Cerebellar nuclear complex (tissue), 1 donor: Measurements from ENCODE around the gene ISL2.
A peak's percentile ranks its signal among the peaks of the same experiment; 100 is the strongest.

Source experiments
- DNase-seq, 2 experiments: peaks; one replicate each; lab custom pipeline; 2025; lab: John Stamatoyannopoulos, UW

The ISL2 gene

GRCh38 chr15:76327191-76328105 lies 9.1 kb upstream of the ISL2 start:
- DNase-seq, result peak in 1 of 2 experiments; percentile 15

GRCh38 chr15:76328106-76328696 lies 8.4 kb upstream of the ISL2 start:
- no peak for DNase-seq

GRCh38 chr15:76328958-76329357 lies 7.6 kb upstream of the ISL2 start:
- DNase-seq, result no peak

DNA sequence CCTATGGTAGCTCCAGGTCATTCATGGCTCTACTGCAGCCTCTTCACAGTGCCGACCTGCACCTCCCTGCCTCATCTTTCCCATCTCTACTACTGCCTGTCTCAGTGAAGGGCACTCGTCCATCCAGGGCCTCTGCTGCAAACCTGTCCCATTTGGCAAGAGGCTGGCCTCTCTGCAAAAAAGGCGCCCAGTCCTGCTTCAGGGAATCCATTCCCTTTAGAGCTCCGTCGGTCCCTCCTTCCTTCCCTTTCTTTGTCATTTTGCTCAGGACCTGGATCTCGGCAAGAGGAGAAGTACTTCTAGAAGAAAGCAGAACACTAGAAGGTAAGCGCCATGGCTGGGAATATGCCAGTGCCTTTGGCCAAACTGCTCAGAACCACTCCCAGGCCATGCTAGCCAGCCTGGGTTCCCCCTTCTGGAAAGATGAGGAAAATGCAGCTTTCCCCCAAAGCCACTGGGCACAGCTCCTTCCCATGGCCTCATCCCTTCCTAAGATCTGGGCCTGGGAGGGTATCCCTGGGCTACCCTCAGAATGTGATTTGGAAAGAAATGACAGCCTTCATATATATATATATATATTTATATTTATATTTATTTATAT lies 6.4 kb upstream of the ISL2 start:
- DNase-seq, result peak in 1 of 2 experiments; percentile 24

DNA sequence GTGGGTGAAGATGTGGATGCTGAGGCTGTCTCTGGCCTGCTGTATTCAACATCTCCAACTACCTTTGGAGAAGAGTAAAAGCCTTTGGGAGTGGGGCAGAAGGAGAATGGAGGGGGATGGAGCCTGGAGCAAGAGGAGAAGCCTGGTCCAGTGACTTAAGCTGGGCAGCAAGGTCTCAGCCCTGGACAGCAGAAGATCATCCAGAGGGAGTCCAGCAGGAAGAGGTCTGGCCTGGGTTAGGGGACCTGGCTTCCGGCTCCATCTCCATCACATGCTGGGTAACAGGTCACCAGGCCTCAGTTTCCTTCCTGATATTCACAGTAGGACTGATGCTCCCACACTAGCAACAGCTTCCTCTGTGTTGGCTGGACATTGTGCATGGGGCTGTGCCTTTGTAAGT lies 3.8 kb upstream of the ISL2 start:
- DNase-seq, result no peak

DNA sequence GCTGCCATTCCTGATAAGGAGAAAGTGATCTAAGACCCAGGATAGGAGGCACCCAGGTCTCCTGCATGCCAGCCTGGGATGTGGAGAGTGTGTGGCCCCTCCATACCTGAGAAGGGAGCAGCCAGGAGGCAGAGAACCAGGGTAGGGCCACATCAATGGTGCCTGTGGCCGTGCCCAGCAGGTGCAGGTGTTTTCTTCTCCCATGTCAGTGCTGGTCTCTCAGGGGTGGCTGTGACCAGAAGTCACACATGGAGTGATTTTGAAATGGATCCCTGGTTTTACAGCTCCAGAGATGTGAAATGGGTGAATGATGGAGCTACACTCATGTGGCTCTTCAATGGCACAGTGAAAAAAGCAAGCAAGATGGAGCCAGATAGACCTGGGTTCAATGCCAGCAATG lies 3.3 kb upstream of the ISL2 start:
- no peak for DNase-seq

DNA sequence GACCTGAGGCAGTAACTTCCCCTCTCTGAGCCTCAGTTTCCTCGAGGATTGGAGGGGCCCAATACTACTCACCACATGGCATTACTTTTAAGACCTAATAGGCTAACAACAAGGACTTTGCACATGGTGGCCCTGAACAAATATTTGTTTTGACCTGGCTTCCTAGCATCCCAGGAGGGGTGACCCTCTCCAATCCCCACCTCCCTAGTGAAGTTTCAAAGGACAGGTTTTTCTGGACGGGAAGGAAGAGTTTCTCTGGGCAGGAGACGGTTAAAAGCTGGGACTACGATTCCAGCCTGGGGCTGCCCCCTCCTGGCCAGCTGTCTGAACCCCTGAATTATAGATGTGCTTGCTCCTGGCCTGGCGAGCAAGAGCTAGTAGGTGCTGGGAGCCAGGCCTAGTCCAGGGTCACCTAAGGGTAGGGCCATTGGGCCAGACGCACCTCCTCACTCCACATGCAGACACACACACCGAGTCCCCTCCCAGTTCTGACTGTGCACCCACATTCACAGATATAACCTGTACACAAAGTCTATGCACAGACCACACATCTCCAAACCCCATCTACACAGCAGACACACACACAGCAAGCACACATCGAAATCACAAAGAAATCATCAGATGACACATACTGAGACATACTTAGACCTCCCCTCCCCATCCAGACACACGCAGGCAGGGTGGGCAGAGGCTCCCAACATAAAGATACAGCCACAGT lies 2.7 kb upstream of the ISL2 start:
- DNase-seq, result no peak

- no peak for DNase-seq
Measured at GRCh38 chr15:76334438-76335306, 1.9 kb upstream of the ISL2 start.

GRCh38 chr15:76335307-76336253 lies 993 bp upstream of the ISL2 start:
- DNase-seq, result no peak

DNA sequence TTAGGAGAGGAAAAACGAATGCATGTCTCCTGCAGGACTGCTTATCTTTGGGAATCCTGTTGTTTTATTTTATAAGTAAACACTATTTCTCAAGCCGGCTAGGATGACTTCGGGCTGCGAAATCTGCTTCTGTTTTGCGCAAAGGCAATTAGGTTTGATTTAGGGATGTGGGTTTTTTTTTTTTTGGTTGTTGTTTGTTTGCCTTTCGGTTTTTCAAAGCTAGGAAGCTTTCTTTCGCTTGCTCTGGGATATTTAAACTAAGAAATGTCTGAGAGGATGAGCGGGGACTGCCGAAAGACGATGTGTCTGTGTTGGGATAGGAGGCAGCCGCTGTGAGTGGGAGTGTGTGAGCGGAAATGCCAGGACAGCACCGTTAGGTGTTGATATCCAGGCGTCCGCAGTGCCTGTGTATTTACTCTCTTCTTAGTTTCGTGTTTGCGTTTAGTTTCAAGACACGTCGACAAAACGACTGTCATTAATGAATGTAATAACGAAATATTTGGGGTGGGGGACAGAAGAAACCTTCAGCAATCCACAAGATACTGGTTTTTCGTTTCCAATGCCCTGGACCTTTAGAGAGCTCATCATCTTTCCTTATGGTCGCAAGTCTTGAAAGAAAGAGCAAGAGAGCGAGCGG lies 604 bp downstream of the ISL2 start:
- DNase-seq, result no peak

- DNase-seq, result no peak
Measured at GRCh38 chr15:76337696-76338485, 1.3 kb downstream of the ISL2 start.

DNA sequence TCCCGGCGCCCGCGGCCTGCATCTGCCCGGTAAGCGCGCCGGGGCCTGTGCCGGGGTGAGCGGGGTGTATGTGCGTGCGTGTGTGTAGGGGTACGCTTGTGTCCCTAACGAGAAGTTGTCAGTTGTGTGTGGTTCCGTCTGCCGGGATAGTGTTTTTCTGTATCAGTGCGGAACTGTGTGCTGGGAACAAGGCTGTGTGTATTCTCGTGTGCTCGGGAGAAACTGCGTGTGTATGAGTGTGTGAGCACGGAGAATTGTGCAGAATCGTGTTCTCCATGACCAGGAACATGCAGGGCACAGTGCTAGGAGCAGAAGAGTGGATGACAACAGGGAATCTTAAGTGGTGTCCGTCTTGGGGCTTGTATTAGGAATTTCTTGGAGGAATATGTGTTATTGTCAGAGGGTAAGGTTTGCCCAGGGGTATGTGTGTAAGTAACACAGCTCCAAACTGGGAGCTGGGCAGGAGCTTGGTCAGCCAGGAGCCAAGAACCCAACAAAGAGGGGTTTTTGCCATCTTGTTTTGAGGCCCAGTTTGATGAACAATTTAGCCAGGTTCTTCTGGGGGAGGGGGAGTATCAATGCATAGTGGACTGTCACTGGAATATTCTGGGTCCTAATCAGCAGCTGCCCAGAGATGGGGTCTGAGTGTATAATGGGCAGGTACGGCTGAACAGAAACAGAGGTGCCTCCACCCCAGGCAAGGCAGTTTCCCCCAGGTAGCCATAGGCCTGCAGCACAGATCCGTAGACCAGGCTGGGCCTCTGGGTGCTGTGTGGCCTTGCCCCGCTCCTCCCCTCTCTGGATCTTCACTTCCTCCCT lies 2.1 kb downstream of the ISL2 start:
- no peak for DNase-seq

DNA sequence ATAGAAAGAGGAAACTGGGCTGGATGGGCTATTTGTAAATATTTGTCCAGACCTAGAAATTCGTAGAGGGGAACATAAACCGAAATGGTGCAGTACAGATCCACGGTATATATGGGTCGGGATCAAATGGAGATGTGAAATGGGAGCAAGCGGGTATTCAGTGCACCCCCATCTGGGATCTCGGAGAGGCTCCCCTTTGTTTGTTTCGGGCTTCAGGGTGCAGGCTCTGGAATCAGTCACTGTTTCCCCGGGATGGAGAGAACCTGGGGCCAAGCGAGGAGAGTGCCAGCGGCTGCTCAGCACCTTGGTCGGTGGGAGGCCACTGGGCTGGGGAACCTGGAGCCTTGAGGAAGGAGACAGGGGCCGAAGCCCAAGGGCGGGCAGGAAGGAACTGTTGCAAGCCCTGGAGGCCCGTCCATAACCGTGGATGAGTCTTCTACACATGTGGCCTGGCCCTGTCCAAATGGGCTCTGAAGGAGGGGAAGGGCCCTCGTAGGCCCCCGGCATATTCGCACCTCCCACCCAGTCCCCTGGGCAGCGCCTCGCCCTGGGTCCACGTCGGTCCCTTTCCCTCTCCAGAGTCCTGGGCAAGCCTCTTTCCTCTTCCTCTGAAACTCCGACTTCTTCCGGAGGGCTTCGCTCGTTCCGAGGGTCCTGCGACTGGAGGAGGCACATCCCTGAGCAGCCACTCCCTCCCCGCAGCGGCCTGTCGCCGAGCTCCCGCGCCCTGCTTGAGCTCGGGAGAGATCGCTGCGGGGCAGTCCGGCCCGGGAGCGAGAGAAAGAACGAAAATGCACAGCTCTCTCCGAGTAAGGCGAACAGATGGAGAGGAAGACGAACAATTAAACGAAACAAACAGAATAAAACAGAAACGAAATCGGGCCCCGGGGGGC lies 3.0 kb downstream of the ISL2 start:
- no peak for DNase-seq

DNA sequence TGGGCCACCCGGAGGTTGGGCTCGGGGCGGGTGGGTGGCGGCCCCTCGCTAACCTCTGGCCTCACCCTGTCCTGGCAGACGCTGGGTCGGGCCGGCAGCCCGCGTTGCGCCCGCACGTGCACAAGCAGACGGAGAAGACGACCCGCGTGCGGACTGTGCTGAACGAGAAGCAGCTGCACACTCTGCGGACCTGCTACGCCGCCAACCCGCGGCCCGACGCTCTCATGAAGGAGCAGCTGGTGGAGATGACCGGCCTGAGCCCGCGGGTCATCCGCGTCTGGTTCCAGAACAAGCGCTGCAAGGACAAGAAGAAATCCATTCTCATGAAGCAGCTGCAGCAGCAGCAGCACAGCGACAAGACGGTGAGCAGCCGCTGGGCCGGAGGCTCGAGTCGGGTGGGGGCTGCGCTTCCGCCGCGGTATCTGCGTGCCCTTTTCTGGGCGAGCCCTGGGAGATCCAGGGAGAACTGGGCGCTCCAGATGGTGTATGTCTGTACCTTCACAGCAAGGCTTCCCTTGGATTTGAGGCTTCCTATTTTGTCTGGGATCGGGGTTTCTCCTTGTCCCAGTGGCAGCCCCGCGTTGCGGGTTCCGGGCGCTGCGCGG lies 3.7 kb downstream of the ISL2 start:
- no peak for DNase-seq

DNA sequence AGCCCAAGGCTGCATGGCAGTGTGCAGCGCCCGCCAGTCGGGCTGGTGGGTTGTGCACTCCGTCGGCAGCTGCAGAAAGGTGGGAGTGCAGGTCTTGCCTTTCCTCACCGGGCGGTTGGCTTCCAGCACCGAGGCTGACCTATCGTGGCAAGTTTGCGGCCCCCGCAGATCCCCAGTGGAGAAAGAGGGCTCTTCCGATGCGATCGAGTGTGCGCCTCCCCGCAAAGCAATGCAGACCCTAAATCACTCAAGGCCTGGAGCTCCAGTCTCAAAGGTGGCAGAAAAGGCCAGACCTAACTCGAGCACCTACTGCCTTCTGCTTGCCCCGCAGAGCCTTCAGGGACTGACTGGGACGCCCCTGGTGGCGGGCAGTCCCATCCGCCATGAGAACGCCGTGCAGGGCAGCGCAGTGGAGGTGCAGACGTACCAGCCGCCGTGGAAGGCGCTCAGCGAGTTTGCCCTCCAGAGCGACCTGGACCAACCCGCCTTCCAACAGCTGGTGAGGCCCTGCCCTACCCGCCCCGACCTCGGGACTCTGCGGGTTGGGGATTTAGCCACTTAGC lies 4.3 kb downstream of the ISL2 start:
- no peak for DNase-seq

- no peak for DNase-seq
Measured at GRCh38 chr15:76341366-76342057, 4.9 kb downstream of the ISL2 start.
